Activated naive CD8-positive, alpha-beta T cell treated with anti-CD3 and anti-CD28 coated beads for 36 hours (primary cell): ENCODE data around the gene ENTPD1. TPM values are rescaled to one million over a fixed set of nuclear protein-coding genes. Genes with fewer than 3 reads are reported as not detected.

Source experiments
- total RNA-seq, 2 experiments: library from RNA; stranded (reverse); gene quantifications; one replicate each; pipeline ENCODE4 v1.2.3, GENCODE V29; 2021

Gene ENTPD1
- total RNA-seq, 2 experiments from 2014 or later = 0.64 to 0.99 TPM

Other genes with a start within 250 kb of the ENTPD1 start
- under 1 TPM; 0.54 to 0.64 TPM for gene SORBS1, start 194.8 kb upstream of the ENTPD1 start, total RNA-seq
- 100 to 1,000 TPM; 127 to 128 TPM for gene ALDH18A1, start 99.5 kb upstream of the ENTPD1 start, total RNA-seq
- 10 to 100 TPM; 25.2 to 26.2 TPM for gene TCTN3, start 62.2 kb upstream of the ENTPD1 start, total RNA-seq
- gene CC2D2B, start 151.8 kb downstream of the ENTPD1 start, total RNA-seq = not detected